NAMALWA (cell line): Measurements from ENCODE around the gene MAML2.
"Not testable (repeated sequence)": the region's sequence is repeated elsewhere in the genome, so short reads cannot be mapped to it uniquely, and the experiment has no call there.

Experiments
- DNase-seq: peaks from one replicate; pipeline ENCODE4 v3.0.0-alpha.2; 2015; ENCODE audit warnings: low spot score

MAML2 gene

GRCh38 chr11:96292291-96293010 lies 50.5 kb downstream of the MAML2 start:
- no peak for DNase-seq

- DNase-seq: no peak
These were observed 52.4 kb downstream of the MAML2 start for GRCh38 chr11:96290631-96291030.

DNA sequence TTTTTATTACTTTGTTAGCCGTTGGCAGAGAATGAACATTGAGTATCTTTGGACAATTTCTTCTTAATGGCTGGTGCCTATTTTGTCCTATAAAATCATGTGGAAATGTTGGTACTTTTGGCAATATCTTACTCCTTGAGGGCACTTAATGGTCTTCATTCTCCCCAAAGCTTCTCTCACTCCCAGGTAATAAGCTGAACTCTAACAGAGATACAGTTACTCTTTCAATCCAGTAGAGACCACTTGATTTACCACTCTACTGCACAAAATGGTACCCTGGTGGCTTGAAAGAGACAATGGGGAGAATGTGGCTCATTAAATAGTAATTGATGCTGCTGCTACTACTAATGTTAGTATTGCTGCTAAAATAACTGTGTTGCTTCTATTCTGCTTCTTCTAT lies 53.0 kb downstream of the MAML2 start:
- DNase-seq: no peak

DNA sequence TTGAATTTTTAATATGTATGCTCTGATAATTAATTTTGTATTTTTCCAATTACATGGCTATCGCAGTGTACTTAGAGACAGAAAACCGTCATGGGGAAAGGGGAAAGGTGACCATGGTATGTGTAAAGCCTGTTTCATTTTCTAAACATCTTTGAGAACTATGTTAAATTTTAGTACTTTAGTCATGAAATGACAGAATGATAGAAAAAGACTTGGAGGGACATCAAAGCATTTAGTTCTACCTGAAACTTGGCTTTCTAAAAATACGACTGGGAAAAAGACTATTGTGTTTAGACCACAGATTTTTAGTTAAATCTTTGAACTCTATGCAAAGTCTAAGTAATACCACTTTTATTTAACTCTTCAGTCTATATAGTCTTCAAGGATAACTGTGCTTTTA lies 54.1 kb downstream of the MAML2 start:
- DNase-seq: no peak

DNA sequence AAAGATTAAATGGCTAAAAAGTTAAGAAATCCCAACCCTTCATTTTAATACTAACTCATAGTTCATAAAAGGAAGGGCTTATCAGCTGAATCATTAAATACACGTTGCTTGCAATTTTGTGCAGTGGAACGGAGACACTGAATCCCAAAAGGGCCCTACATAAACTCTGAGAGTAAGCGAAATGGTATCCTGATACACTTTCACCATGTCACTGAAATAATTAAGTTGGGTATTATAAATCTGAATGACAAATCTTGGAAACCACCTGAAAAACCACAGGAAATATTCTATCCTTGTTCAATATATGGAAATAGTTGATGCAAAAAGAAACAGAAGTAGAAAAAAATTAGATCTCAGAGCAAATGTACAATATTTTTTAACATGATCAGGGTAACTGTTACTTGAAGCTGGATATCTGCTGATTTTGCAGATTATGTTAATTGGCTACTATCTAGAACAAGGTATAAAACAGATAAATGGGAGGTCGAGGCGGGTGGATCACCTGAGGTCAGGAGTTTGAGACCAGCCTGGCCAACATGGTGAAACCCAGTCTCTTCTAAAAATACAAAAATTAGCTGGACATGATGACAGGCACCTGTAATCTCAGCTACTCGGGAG lies 55.1 kb downstream of the MAML2 start:
- DNase-seq: no peak

- DNase-seq: not testable (repeated sequence)
These were observed 57.0 kb downstream of the MAML2 start for GRCh38 chr11:96285985-96286384.

DNA sequence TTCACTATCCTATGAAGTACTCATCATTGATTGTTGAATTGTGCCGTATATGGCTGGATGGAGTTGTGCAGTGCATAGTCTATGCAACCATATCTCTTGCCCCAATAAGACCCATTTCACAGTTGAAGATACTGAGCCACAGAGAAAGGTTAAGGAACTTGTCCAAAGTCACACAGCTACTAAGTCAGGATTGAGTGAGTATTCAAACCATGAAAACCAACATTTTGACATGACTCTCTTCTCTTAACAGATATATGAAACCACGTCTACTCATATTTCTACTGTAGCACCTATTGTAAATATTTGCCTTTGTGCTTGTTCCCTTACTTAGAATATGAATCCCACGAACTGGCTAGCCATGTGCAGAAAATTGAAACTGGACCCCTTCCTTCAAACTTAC lies 58.1 kb downstream of the MAML2 start:
- no peak for DNase-seq

- DNase-seq: no peak
These were observed 58.6 kb downstream of the MAML2 start for GRCh38 chr11:96284401-96284800.

GRCh38 chr11:96282625-96283220 lies 60.3 kb downstream of the MAML2 start:
- DNase-seq: no peak

DNA sequence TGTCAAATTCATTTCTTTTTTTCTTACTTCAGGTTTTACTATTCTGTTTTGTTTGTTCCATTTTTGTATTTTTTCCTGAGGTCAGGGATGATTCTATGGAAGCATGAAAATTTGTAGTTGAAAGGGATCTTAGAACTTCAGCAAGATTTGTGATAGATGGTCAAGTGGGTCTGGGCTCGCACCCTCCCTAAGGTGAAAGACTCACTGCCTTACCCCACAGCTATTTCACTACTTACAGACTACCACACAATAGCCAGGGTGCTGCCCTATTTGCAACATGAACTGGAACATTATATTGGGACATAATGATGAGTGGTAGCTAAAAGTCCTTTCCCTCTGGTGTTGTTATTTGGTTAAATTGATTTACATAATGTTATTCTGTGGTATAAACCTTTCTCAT lies 62.6 kb downstream of the MAML2 start:
- DNase-seq: no peak

DNA sequence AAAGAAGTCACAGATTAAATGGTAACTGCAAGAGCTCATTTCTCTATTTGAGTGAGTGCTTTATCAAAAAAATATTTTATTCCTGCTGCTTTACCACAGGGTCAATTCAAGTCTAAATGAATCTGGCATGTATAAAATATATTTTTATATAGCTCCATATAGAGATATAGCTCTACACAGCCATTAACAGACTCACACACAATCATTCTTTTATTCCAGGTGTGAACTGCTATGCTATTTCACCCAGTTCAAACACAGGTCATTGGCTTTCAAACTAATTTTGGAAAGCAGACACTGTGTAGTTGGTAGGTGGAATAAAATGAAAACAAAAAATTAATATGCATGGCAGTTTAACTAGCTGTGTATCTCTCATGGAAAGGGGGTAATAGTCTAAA lies 63.1 kb downstream of the MAML2 start:
- no peak for DNase-seq

DNA sequence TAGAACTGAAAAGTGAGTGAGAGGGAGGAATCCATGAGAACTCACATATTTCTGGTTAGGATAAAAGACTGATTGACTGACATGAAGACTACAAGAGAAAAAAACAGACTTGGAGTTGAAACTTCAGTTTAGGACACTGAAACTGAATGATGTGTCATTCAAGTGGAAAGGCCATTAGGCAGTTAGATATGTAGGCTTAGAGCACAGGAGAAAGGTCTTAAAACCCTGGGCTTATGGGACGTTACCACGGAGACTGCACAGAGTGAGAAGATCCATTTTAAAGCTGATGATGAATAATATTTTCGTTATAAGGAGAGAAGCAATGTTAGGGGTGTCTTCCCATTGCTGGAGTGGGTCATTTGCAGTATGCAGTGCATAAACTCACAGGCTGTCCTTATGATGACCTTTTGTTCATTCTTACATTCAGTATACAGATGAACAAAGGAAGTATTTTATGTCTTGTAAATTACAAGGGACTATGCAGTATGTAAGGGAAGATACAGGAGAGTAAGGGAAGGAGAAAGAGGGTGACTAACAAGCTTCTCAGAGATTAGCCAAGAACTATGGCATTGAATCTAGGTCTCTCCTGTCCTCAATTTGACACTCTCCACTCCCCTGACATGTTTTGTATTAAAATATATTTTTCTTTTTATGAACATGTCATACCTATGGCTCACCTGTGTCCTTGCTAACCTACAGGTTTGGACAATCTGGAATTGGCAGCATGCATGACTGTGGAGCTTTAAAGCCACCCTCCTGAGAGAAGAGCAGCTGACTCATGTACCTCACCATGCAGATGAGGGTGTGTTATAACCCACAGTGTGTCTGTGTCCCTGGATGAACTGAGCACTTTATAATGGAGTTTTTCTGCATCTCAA lies 63.7 kb downstream of the MAML2 start:
- no peak for DNase-seq

DNA sequence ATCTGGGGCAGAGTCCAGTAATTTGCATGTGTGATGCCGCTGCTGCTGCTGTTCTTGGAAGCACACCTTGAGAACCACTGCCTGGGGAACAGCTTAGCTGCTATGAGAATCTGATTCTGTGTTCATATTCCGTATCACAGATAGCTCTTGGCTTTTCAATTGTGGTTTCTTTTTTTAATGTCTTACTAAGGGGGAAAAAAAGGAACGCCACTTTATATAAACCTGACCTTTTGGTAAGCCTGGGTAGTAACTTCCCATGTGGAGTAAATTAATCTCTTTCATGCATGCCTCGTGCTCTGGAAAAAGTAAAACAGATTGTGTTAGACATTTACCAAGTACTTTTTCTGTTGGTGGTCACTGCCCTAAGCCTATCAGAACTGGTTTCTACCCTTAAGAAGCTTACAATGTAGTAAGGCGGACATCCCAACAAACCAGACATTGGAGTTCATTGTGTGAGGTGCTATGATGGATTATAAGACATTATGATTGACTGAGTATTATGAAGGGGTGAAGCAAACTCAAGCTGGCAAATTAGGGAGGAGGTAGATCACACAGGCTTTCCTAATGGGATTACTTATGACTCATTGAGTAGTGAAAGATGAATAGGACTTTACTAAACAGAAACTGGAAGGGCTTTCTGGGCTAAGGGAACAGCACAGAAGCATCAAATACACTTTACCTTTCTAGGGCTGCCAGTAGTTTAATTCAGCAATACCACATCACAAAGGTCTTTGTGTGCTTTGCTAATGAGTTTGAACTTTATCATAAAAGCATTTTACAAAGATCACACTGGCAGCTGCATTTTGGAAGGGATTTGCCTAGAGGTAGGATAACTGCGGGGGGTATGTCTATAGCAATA lies 64.7 kb downstream of the MAML2 start:
- DNase-seq: no peak

- no peak for DNase-seq
These were observed 65.3 kb downstream of the MAML2 start for GRCh38 chr11:96277696-96278038.

GRCh38 chr11:96276836-96277235 lies 66.2 kb downstream of the MAML2 start:
- no peak for DNase-seq

DNA sequence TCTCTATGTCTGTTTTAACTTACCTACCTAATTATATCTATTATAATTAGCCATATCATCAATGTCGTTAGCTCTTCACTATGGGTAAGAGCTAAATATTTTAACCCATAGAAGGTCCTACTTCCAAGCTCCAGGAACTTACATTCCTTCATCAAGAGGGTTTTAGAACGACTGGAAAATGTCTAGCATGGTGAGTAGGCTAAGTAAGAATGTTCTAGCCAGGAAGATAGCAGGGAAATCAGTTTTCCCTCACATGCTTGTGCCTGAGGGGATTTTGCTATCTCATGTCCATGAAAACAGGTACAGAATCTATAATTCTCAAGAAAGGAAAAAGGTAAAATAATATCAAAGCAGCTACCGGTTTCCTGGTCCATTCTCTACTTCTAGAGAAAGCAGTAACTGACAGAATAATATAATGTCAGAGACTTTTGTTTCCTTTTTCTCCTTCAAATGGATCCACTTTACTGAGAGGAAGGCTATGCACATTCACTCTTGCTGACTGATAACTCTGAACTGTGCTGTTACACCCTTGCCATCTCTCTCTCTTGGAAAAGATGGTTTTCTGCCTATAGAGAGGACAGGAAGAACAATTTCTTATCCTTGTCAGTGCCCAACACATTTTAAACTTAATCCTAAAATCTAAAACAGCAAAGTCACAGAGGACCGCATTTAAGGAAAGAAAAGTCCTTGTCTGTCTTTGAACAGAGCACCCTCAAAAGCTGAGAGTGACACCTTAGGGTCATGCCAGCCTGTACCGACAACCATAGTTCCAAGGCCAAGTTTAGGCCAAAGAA lies 67.0 kb downstream of the MAML2 start:
- DNase-seq: no peak

GRCh38 chr11:96273507-96273906 lies 69.5 kb downstream of the MAML2 start:
- no peak for DNase-seq

GRCh38 chr11:96272529-96273222 lies 70.3 kb downstream of the MAML2 start:
- peak; percentile 53 for DNase-seq

DNA sequence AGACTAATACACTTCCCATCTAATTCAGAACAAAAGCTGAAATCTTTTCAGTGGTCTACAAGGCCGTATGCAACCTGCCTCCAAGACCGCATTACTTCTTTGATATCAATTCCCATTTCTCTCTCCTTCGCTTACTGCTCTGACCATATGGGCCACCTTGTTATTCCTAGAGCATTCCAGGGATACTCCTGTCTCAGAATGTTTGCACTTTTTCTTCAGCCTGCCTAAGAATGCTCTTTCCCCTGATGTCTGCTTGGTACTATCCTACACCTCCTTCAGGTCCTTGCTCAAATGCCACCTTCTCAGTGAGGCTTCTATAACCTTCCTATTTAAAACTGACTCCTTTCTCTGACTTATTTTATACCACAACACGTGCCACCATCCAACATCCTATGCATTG lies 71.2 kb downstream of the MAML2 start:
- DNase-seq: no peak

- DNase-seq: not testable (repeated sequence)
These were observed 71.6 kb downstream of the MAML2 start for GRCh38 chr11:96271352-96271751.
